NCI-H460 (cell line): Measurements from ENCODE around the gene PLA2G10. TPM values are rescaled to one million over a fixed set of nuclear protein-coding genes. Genes with fewer than 3 reads are reported as not detected.
"Not testable (repeated sequence)": the region's sequence is repeated elsewhere in the genome, so short reads cannot be mapped to it uniquely, and the experiment has no call there.

Experiments
- DNase-seq: peaks from one replicate; pipeline ENCODE4 v3.0.0-alpha.2; 2016; ENCODE audit warnings: low read depth; ENCODE audit errors: extremely low read depth
- total RNA-seq: library from RNA; depleted of rRNA; stranded (reverse); fragments of >200 nt; shearing (Covaris generic); gene quantifications from 2 replicates; pipeline ENCODE4 v1.2.3, GENCODE V29; 2014

Gene PLA2G10
- total RNA-seq, 1 experiment from 2014 or later: not detected

DNA sequence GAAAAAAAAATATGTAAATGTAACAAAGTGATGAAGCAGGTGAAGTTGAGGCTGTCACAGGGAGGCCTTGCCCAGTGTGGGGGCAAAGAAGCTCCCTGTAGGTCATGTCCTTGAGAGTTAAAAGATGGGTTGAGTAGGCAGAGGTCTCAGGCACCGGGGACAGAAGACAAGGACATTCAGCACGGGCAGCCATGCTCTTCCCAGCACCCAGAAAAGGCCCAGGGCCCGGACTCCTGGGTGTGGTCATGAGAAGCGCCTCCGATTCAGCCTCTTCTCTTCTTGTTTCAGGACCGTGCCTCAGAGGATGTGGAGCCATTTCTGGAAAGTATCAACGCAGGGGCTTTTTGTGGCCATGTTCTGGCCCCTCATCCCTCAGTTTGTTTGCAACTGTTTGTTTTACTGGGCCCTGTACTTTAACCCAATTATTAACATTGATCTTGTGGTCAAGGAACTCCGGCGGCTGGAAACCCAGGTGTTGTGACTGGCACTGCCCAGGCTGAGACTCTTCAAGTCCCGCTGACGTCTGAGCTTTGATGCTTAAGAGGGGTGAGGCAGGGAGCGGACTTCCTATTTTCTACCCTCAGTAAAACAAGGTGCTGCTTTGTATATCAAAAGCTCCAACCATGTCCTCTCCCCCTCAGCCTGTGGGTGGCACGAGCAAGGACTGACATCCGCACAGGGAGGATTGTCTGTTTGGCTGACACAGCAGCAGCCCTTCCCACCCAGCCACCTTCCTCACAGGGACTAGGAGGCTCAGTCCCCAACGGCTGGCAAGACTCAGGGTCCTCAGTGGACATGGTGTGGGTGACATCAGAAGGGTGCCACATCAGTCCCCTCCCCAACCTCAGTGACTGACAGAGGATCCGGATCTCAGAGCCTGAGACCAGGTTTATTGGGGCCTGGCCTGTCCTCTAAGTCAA, 26.5 kb downstream of the PLA2G10 start:
- no peak for DNase-seq

DNA sequence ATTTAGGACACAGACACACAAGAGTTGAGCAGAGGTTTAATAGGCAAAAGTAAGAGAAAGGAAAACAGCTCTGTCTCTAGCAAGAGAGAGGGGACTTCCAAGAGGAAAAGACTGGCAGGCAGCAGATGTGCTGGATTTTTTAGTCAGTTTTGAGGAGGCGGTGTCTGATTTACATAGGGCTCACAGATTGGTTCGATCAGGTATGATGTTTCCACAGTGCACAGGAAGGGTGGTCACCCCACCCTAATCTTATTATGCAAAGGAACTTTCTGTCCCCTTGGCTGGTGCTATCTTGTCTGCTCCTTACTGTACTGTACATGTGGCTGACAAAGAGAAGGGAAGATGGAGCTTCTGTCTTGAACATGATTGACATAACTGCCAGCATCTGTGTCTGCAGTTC, 36.0 kb downstream of the PLA2G10 start:
- no peak for DNase-seq

DNA sequence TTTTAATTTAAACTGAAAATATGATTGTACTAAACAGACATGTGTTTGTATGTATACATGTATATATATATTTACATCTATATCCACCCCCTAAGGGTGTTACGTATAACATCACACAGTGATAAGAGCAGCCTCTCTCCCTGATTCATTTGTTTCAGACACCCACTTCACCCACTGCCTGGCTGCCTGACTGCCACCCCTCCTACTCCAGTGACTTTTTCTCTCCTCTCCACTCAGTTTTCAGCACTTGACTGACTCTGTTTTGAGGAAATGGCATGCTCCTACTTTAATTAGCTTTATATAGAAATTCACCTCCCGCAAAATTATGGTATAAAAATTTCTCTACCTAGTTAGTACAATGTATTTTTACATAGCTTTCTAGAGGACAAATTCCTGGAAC, 41.4 kb downstream of the PLA2G10 start:
- DNase-seq: no peak

DNA sequence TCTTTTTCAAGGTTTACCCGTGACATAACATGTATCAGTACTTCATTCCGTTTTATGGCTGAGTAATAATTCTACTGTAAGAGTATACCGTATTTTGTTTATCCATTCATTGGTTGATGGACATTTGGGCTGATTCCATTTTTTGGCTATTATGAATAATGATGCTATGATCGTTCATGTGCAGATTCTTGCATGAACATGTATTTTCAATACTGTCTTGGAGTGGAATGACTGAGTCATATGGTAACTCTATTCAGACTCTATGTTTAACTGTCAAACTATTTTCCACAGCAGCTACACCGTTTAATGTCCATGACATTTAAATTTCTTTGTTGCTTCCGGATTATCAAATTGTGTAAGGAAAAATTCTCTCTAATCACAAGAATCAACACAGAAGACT, 43.5 kb downstream of the PLA2G10 start:
- no peak for DNase-seq

DNA sequence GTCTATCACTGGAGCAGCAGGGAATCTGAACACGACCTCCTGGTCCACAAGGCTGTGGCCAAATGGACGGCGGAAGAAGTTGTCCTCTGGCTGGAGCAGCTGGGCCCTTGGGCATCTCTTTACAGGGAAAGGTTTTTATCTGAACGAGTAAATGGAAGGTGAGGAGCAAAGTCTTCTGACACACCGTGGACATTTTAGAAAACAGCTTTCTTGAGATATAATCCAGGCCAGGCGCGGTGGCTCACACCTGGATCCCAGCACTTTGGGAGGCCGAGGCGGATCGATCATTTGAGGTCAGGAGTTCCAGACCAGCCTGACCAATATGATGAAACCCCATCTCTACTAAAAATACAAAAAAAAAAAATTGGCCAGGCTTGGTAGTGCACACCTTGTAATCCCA, 44.3 kb downstream of the PLA2G10 start:
- DNase-seq: no peak

DNA sequence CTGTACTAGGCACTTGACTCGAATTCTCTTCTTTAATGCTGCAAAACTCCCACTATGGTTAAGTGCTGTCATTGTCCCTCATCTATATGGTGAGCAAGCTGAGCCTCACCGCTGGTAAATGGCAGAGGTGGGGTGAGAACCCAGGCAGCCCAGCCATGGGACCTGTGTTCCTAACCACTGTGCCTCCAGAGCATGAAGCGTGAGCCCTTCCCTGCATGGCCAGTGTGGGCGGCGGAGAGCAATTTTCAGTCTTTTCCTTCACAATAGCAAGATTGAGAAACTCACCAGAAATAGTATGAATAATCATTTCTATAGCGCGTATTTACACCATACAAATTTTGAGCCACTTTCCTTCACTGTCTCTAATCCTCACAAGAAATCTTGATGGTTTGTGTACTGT, 52.2 kb downstream of the PLA2G10 start:
- DNase-seq: no peak

DNA sequence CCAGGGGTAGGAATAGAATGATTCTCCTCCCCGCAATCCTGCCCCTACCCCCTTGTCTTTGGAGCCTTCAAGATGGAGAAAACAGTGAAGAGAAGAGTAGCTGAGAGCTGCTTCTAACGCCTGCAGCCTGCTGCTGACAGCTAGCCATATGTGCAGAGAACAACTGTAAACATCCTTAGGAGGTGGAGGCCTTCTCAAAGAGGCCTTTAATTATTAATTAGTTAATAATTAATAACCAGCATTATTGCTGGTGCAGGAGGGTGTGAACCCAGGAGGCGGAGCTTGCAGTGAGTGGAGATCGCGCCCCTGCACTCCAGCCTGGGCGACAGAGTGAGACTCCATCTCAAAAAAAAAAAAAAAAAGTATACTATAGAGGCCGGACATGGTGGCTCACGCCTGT, 52.9 kb downstream of the PLA2G10 start:
- DNase-seq: no peak

DNA sequence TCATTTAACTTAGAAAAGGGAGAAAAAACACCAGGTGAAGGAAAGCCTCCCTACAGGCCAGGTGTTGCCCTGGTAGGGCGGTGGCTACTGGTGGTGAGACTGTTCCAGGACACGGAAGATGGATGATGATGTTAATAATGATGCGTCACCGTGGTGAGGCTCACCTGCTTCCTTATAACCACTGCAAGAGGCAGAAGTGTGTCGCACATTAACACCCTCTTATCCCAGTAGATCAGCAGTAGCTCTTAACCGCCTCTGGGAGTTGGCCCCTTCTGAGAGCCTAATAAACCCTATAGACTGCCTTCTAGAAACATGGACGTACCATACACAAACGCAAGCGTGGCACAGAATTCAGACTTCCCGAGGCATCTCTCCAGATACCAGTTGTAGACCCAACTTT, 53.6 kb downstream of the PLA2G10 start:
- DNase-seq: no peak

DNA sequence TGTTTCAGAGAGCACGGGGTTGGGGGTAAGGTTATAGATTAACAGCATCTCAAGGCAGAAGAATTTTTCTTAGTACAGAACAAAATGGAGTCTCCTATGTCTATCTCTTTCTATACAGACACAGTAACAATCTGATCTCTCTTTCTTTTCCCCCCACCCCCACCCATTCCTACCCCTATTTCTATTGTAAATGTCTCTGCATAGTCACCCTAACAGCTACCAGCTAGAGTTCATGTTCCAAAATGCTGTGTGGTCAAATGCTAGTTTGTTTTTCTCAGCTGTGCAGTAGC, 57.2 kb downstream of the PLA2G10 start:
- DNase-seq: not testable (repeated sequence)

DNA sequence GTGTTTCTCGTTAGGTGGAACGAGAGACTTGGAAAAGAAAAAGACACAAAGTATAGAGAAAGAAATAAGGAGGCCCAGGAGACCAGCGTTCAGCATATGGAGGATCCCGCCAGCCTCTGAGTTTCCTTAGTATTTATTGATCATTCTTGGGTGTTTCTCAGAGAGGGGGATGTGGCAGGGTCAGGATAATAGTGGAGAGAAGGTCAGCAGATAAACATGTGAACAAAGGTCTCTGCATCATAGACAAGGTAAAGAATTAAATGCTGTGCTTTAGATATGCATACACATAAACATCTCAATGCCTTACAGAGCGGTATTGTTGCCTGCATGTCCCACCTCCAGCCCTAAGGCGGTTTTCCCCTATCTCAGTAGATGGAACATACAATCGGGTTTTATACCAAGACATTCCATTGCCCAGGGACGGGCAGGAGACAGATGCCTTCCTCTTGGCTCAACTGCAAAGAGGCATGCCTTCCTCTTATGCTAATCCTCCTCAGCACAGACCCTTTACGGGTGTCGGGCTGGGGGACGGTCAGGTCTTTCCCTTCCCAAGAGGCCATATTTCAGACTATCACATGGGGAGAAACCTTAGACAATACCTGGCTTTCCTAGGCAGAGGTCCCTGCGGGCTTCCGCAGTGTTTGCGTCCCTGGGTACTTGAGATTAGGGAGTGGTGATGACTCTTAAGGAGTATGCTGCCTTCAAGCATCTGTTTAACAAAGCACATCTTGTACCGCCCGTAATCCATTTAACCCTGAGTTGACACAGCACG, 57.7 kb downstream of the PLA2G10 start:
- DNase-seq: not testable (repeated sequence)

DNA sequence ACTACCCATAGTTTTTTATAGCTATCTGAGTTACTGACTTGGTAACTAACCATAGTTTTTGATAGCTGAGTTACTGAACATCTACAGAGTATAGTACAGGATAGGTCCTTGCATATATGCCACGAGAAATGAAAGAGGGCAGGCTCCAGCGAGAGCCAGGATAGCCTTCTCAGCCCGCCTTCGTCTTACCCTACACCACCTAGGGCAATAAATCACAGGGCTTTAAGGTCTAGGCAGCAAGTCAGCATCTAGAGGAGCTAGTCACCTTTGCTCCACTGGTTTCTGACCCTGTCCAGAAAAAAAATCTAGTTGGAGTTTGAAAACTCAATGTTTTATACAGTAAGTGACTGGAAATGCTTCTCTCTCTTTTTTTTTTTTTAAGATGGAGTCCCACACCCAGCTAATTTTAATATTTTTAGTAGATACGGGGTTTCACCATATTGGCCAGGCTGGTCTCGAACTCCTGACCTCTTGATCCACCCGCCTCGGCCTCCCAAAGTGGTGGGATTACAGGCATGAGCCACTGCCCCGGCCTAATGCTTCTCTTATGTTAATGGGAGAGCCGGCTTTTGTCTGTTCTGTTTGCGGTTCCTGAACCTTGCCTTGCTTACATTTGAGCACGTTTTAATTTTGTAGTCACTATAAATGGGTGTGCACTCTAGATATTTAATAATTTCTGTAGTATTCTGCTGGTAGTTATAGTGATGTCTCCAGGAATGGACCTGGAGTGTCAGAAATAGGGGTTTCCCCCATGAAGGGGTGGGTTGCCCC, 58.5 kb downstream of the PLA2G10 start:
- no peak for DNase-seq

DNA sequence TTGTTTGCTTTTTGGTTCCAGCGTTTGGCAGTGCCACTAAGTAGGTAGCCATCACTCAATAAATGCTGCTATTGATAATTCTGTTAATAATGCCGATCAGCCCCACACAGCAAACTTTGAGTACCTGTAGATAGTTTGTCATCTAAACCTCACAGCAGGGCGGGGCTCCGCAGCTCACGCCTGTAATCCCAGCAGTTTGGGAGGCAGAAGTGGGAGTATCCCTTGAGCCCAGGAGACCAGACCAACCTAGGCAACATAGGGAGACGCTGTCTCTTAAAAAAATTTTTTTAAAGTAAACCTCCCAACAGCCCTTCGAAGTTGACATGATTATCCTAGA, 59.8 kb downstream of the PLA2G10 start:
- DNase-seq: no peak

DNA sequence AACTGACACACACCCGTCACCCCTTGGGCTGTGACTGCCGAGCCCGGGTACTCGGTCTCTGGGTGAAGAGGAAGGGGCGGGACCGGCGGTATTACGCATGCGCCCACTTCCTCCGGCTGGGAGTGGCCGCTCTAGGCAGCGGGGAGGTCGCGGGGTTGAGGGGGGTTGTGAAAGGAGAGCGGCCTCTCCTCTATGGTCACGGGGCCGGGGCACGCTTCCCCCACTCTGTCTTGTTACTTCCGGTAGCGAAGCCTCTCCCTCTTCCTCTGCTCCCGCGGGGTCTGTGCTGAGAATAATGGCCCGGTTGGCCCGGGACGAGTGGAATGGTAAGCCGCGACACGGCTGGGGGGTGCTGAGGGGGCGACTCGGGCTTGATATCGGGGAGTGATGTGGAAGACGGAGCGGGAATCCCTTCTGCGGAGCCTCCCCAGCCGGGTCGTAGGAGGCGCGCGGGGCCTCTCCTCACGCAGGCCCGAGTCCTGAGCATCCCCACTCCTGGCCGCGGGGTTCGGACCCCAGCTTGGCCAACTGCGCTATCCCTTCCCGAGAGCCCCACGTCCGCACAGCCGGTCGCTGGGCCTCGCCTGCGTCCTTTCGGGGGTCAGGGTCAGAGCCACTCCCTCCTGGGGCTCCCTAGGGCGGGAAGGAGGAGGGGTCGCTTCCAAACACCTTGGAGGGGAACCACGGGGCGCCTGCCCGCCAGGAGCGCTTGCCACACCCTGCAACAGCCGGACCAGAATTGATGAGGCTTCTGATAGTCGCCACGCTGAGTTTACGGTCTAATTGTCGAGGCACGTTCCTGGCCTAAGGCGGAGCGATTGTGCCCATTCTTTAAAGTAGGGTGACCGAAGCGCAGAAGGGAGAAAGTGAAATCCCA, 61.2 kb downstream of the PLA2G10 start, which contains the start of gene BFAR:
Gene BFAR, plus strand, starts transcription at position 259 of the 877 bp plus-strand sequence. CDS start 11,396 bp downstream, outside the sequence.
- DNase-seq: peak; percentile 96

DNA sequence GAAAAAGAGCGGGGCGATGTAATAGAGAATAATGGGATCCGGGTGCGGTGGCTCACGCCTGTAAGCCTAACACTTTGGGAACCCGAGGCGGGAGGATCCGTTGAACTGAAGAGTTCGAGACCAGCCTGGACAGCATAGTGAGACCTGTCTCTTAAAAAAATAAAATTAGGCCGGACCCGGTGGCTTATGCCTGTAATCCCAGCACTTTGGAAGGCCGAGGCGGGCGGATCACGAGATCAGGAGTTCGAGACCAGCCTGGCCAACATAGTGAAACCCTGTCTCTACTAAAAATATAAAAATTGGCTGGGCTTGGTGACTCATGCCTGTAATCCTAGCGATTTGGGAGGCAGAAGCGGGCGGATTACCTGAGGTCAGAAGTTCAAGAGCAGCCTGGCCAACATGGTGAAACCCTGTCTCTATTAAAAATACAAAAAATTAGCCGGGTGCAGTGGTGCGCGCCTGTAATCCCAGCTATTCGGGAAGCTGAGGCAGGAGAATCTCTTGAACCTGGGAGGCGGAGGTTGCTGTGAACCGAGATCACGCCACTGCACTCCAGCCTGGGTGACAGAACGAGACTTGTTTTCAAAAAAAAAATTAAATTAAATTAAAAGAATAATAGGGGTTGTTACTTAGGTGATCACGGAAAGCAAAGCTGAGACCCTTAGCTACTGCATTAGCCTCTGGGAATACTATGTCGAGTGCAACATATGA, 63.3 kb downstream of the PLA2G10 start:
- DNase-seq: not testable (repeated sequence)

DNA sequence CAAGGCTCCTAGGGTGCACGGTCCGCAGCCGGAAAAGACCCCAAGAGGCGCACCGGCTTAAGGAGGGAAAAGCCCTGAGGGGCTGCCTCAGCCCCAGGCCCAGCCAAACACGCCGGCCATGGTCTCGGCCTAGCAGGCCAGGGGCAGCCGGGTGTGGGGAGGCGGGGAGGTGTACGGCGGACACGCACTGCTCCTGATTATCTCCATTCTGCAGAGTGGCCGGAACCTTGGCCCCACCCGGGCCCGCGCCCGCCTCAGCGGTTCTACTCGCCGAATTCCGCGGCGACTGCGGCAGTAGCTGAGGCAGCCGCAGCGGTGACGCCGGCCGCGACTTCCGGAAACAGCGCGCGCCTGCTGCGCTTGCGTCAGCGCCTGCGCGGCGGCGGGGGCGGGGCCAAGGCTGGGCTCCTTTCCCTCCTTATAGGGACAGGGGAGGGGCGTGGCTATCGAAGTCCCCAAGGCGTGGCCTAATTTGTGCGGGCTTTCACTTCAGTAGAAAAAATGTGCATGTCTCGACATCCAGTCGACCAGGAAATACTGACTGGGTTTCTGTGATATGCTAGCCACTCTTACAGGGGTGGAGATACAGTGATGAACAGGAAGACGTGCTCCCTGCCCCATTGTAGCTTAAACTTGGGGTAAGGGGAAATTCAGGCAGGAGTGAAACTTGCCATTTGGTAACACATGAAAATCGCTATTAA, 64.0 kb downstream of the PLA2G10 start, which contains the start of gene PARN:
Gene PARN, minus strand, starts transcription at position 342 of the 701 bp plus-strand sequence. Its CDS starts 135 bp downstream, at position 207.
- peak; percentile 94 for DNase-seq

DNA sequence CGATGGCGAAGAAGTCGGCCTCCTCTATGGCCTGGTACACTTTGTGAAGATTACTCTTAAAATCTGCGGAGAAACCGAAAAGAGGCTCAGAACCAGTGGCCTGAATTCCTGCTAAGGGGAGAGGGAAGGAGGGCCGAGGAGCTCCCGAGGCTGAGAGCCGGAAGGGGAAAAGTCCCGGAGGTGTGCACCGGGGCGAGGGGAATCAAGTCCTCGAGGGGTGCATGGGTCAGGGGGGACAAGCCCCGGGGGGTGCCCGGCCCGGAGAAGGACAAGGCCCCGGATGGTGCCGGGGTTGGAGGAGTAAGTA, 64.5 kb downstream of the PLA2G10 start:
- no peak for DNase-seq

DNA sequence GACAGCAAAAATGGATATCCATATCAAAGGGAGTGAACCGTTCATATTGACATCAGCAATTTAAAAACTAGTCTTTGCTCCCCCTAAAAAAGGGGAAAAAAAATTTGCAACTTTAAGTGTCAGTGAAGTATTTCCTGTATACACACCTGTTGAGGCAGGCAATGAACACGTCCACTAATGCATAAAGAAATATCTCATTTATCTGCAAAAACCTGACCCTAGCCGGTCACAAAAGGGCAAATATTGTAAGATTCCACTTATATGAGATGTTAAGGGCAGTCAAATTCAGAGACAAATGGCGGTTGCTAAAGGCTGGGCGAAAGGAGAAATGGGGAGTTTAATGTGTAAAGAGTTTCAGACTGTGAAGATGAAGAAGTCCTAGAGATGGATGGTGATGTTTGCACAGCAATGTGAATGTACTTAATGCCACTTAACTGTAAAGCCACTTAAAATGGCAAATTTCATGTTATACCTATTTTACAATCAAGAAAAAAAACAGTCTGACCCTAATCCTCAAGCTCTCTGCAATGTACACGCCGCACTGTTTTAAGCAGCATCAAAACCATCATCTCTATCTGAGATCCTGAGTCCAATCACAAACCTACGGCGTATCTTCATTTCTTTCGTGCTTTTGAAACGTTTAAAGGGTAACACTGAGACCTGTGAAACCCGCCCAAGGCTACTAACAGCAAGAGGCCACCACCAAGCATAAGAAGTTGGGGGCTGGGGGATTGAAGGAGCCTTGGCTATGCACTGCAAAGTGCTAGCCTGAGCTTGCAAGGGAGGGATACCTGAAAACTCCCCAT, 65.1 kb downstream of the PLA2G10 start:
- no peak for DNase-seq

DNA sequence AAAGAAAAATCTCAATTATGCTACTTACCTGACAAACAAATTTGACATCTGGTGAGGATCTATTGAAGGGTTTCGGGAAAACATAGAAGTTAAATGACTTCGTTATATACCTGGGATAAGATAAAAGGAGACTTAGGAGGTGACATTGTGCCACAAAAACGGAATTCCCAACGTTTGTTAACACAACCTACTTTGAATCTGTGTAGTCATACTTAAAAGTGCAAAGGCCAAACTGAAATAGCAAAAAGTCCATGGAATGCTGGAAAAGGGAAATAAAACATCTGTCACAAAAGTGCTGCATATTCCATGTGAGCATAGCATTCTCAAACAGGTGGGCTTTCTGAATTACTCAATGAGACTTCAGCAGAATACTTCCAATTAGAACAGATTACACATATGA, 67.0 kb downstream of the PLA2G10 start:
- no peak for DNase-seq
